Renal cortical epithelial cell (primary cell): Measurements from ENCODE around the gene RABGAP1. TPM values are rescaled to one million over a fixed set of nuclear protein-coding genes. Genes with fewer than 3 reads are reported as not detected.

Source experiments
- DNase-seq: peaks from one replicate; pipeline ENCODE4 v3.0.0-alpha.2; 2011; ENCODE audit warnings: low read depth
- total RNA-seq: library from RNA; depleted of rRNA; stranded (reverse); fragments of >200 nt; gene quantifications from 2 replicates; pipeline ENCODE4 v1.2.3, GENCODE V29; 2014

The RABGAP1 gene
- total RNA-seq, 1 donor from 2014 or later, result 56.8 TPM

DNA sequence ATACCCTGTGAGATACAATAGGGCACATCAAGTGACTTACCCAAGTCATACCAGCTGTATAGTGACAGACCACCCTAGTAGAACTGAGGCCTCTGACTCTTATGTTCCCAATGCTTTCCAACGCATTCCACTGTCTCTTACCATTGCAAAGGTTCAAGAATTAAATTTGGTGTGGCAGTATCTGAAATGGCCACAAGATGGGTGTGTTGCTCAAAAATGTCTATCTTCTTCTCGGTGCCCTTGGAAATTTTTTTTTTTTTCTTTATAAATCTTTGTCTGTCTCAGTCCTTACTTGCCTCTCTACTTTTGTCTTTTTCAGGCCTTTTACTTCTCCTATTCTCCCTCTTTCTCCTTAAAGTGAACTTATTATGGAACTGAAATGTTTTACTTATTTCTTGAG is 141.0 kb downstream of the RABGAP1 start:
- DNase-seq, result peak; percentile 56

DNA sequence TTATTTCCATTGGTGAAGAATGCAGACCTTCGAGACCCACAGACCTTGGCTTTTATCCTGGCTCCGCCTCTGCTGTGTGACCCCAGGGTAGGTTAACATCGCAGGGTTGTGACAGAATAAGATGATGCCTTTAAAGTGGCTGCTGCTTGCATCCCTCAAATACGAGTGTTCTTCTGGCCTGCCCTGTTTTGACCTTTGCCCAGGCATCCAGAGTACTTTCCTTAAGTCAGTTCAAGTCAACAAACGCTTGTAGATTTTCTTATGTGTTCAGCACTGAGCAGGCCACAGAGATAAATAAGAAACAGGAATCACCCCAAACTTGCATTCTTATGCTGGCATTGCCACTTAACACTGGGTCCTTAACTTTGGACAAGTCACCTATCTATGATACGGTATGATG is 142.9 kb downstream of the RABGAP1 start:
- DNase-seq, result no peak

- DNase-seq, result no peak
Measured at GRCh38 chr9:123084256-123084655, 143.4 kb downstream of the RABGAP1 start.

GRCh38 chr9:123085916-123086315 is 145.1 kb downstream of the RABGAP1 start:
- no peak for DNase-seq

DNA sequence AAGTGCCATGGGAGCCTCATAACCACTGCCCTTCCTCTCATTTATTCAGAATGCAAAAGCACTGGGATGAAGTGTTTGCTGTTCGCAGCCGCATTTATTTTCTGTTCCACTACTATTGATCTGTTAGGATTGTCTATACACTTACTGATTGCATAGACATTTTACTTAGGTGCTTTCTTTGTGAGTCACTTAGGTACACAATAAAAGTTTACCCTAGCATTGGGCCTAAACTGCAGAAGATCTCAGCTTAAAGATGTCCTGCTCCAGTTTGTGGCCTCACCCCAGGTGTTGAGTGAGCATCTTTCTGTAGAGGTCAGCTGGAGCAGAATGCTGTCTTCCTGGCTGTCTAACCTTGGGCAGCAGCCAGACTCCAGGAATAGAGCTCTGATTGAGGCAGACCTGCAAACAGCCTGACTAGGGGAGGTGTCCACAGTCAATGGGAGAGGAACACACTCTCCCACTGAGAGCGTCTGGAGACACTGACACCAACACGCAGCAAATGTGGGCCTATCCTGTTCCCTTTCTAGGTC is 146.6 kb downstream of the RABGAP1 start:
- DNase-seq, result no peak

GRCh38 chr9:123089040-123089439 is 148.2 kb downstream of the RABGAP1 start:
- DNase-seq, result no peak

DNA sequence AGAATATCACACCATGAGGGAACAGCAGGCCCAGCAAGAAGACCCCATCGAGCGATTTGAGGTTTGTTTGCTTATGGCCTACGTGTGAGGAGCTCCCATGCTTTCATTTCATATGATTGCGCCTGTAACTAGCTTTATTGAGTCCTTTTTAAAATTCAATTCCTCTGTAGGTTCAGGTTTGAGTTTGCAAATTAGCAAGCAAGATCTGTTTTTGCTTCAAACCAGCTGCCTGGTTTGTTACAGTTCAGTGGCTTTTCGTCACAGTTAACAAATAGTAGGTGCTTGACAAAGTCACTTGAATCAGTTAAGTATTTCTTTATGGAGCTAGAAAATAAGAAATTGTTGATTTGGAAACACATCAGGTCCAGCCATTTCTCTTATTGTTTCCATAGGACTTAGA is 149.0 kb downstream of the RABGAP1 start:
- DNase-seq, result no peak

- no peak for DNase-seq
Measured at GRCh38 chr9:123090198-123090896, 149.5 kb downstream of the RABGAP1 start.

- no peak for DNase-seq
Measured at GRCh38 chr9:123090956-123091355, 150.1 kb downstream of the RABGAP1 start.

DNA sequence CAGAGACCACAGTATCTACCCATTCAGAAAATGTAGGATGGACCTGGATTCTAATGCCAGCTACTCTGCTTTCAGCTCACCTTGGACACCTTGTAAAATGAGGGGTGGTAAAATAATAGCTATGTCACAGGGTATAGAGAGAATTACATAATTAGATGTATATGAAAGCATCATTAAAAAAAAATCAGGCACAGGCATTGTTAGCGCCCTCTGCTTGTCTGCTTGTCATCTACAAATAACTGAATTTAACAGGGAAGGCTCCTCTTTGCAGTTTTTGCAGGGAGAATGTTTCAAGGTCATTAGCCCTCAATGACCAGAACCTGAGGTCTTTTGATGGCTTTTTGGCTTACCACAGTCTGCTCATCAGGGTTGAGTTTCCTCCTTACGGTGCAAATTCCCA is 150.6 kb downstream of the RABGAP1 start:
- no peak for DNase-seq

DNA sequence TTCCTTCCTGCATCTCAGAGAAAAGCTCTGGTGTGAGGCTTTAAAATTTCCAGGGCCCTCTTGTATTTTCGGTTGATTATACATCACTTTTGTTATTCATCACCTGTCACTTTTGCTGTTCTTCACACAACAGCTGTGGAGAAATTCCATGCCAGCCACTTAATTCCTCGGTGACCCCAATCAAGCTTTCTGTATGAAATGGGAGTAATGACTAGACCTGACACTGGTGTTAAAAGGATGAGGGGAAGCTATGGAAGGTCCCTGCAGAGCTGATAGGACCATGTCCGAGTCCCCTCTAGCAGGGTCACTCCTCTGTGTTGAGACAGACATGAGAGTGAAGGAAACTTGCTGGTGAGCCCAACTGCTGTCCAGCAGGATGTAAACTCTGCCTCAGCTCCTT is 152.3 kb downstream of the RABGAP1 start:
- no peak for DNase-seq

GRCh38 chr9:123096987-123097386 is 156.2 kb downstream of the RABGAP1 start:
- no peak for DNase-seq

- DNase-seq, result no peak
Measured at GRCh38 chr9:123097430-123098095, 156.7 kb downstream of the RABGAP1 start.

DNA sequence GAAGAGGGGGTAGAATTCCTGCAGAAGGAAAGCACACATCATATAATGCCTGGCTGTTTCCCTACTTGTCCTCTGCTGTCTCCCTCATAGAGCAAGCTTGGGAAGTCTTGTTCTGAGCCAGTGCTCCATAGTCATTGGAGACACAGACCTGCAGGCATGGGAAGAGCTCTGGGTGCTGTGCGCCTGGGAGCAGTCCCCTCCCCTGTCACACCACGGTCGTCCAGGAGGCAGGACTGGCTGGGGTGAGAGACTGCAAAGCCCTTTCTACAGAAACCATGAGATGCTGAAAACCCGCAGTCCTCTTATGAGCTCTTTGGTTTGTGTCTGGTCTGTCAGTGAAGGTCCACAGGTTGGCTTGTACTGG is 157.3 kb downstream of the RABGAP1 start:
- DNase-seq, result no peak

GRCh38 chr9:123099042-123099441 is 158.2 kb downstream of the RABGAP1 start:
- no peak for DNase-seq

DNA sequence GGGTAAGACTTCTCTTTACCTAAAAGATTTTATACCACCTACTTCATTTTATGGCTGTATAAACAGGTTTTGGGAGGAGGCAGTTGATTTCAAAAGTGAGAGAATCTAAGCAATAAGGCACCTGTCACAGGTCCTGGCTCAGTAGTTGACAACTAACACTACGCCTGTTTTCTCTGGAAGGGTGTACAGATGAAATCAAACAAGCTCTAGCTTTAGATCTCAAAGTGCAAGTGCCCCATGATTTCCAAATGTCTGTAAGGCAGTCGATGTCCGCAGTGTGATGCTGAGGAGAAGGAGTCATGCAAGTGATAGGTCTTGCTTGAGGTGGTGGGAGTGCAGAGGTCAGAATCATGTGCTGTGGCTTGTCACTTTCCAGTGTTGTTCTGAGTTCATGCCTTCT is 158.7 kb downstream of the RABGAP1 start:
- no peak for DNase-seq

DNA sequence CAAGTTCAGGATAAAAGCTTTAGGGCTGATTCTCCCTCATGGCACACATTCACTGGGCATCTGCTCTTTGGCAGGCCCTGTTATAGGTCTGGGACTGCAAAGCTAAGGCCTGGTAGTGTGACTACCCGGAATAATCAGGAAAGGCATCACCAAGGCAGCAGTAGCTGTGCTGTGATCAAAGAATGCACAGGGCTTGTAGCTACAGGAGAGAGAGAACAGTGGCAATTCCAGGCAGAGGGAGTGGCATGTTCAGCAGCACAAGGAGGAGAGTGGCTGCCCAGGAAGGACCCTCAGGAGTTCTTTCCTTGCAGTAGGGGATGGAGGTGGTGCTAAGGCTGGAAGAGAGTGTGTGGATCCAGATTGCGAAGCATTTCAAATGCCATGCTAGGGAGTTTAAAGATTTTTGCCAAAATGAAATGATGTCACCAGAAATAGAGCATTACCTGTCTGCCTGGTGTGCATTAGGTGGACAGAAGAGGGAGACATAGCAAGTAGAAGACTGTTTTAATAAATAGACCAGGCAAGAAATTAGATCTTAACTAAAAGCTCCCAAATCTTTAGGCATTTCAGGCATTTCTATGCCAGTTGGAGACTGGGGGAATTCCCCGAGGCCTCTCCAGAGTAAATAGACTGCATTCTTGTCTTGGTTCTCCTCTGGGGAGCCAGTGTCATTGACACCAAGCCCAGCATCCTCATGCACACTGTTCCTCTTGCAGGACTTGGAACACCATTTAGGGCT is 161.7 kb downstream of the RABGAP1 start:
- no peak for DNase-seq

DNA sequence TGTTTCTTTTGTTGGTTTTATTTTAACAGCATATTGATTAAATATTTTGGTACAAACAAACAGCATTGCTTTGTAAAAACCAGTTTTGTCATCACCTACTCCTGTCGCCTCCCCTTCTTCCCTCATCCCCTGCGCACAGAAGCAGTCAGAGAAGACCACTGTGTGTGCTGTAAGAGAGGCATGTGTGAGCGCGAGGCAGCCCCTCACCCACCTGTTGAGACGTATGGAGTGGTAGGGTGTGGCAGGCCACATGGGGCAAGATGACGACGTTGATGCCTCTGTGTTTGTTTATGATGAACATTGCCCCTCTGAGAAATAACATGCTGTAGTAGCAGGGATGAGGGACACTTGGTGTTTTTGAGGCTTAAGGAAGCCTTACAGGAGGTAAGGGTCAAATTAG is 164.0 kb downstream of the RABGAP1 start:
- DNase-seq, result no peak

GRCh38 chr9:123105490-123105889 is 164.7 kb downstream of the RABGAP1 start:
- DNase-seq, result no peak

DNA sequence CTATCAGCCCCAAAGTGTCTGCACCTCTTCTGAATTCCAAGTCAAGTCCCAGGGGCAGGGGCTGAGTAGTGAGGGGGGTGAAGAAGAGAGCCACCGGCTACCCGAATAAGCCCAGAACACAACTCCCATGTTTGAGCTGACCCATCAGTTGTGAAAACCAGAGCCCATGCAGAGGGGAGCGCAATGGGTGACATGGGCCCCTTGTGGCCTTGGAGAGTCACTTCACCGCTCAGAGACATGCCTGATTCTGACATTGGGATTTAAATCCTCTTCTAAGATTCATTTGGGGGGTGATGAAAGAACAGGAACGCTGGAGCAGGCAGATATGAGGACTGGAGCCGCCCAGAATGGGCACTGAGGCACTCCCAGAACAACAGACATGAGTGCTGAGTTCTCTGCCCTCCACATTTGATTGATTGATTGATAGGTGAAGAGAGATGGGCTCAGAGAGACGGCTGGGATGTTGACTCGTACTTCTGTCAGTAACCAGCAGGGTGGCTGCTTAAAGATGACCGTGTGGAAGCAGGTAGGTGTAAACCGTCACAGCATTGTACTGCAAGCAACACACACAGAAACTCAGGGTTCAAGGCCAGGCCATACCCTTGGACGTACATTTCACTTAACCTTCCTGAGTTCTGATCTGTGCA is 166.9 kb downstream of the RABGAP1 start:
- DNase-seq, result no peak

DNA sequence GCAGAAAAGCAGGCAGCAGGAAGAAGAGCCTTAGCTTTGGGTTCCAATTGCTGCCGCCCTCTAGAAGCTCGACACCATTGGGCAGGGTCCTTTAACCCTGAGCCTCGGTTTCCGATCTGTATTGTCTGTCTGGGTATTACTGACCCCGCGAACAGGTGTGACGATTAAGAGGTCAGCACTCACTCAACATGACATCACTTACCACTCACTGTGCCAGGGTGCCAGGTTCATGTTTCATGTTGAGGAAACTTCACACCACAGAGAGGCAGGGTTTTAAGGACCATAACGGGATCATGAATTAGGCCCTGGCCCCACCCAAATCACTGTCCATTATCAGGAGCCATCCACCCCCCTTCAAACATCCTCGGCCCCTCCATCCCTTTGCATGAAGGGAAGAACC is 168.2 kb downstream of the RABGAP1 start:
- DNase-seq, result no peak

DNA sequence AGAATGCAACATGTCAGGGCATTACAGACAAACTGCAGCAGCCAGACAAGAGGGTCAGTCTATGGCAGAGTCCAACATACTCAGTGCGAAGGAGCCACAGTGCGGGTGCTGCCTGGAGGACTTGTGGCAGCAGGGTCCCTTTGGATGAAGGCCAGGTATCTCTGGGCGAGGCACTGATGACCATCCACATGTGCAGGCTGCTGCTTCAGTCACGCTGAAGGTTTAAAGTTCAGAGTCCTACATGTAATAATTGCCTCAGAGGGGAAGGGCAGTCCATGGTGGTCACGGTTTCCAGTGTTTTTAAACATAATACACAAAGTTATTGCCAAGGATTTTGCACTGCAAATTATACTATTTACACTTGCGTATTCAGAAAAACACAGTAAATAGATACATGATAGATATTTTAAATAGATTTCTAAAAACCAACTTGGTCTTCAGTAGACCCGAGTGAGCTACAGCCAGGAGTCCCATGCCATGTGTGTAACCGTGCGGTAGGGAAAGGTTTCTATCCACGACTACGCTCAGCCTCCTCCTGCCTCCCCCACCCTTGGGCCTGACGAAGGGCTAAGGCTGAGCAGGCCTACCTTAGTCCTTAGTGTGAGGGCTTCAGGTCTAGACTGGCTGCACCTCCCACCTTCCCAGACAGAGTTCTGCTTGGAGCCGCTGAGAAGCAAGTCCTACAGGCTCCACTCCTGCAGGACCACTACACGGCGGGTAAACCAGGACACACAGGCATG is 168.9 kb downstream of the RABGAP1 start:
- no peak for DNase-seq
